ENCODE data around the gene LAMTOR3.

DNA sequence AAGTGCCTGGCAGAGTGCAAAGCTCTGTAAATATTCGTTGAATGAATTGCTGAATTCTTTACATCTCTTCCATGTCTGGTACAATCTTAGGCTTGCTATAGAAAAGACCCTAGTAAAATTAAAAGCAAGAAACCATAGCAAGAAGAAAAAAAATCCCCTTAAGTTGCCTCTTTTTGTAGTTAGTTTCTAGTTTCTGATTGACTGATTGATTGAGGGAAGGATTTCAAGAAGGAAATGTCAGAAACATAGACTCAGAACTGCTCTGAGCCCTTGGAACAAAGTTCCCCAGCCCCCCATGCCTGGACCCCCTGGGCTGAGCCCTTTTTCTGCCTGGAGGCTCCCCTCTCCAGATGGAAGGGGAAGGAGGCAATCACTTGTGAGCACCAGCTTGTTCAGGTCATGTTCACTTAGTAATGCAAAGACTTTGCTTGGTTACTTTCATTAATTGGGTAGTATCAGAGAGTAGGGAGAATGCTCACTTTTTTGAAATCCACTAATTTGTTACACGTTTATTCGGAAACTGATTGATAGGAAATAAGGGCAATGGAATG lies 42.0 kb downstream of the LAMTOR3 start:
- TF ChIP-seq, protein P1, sequence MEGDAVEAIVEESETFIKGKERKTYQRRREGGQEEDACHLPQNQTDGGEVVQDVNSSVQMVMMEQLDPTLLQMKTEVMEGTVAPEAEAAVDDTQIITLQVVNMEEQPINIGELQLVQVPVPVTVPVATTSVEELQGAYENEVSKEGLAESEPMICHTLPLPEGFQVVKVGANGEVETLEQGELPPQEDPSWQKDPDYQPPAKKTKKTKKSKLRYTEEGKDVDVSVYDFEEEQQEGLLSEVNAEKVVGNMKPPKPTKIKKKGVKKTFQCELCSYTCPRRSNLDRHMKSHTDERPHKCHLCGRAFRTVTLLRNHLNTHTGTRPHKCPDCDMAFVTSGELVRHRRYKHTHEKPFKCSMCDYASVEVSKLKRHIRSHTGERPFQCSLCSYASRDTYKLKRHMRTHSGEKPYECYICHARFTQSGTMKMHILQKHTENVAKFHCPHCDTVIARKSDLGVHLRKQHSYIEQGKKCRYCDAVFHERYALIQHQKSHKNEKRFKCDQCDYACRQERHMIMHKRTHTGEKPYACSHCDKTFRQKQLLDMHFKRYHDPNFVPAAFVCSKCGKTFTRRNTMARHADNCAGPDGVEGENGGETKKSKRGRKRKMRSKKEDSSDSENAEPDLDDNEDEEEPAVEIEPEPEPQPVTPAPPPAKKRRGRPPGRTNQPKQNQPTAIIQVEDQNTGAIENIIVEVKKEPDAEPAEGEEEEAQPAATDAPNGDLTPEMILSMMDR (IDR thresholded peaks at IDR 0.05) = no peak
- no peak for TF ChIP-seq POLR2A (IDR thresholded peaks at IDR 0.05)

All from adrenal gland (tissue), 5 donors.